Fibroblast of lung (primary cell): ENCODE measurements around the gene HYAL1. TPM values are rescaled to one million over a fixed set of nuclear protein-coding genes. Genes with fewer than 3 reads are reported as not detected.

Source experiments
- DNase-seq, 2 donors: peaks; one replicate each; pipeline versions ENCODE4 v3.0.0 to v3.0.0-alpha.2; 2010; ENCODE audit warnings: low read depth in 2 of 2
- H2AFZ ChIP-seq: 2 replicates; pipeline ENCODE4 v1.5.1; 2012; ENCODE audit warnings: low read length, control low read depth, inconsistent platforms
- H3K27ac ChIP-seq: 2 replicates; pipeline ENCODE4 v1.5.1; 2011; ENCODE audit warnings: low read length, control low read depth; ENCODE audit not compliant: insufficient read depth
- H3K27me3 ChIP-seq: 2 replicates; pipeline ENCODE4 v1.5.1; 2011; ENCODE audit warnings: mild to moderate bottlenecking, low read length; ENCODE audit not compliant: control insufficient read depth, insufficient read depth
- H3K36me3 ChIP-seq: 2 replicates; pipeline ENCODE4 v1.5.1; 2011; ENCODE audit warnings: low read length; ENCODE audit not compliant: control insufficient read depth, insufficient read depth
- H3K4me1 ChIP-seq: 2 replicates; pipeline ENCODE4 v1.5.1; 2011; ENCODE audit warnings: low read length; ENCODE audit not compliant: control insufficient read depth, insufficient read depth; ENCODE audit errors: extremely low read depth
- H3K4me2 ChIP-seq: 2 replicates; pipeline ENCODE4 v1.5.1; 2011; ENCODE audit warnings: low read length, control low read depth; ENCODE audit not compliant: insufficient read depth; ENCODE audit errors: extremely low read depth
- H3K4me3 ChIP-seq, 4 experiments: fragments of 200-600 bp in 1 of 4; sonication (generic) in 1 of 4; replicated peaks in 1 of 4; 2 replicates each; pipeline ENCODE4 v1.5.1; 2011 to 2016; ENCODE audit warnings: low read length in 4 of 4, low read depth in 3 of 4, mild to moderate bottlenecking in 3 of 4, control low read depth in 2 of 4, inconsistent platforms in 1 of 4, mixed read lengths in 1 of 4; ENCODE audit not compliant: insufficient read depth in 1 of 4; ENCODE audit errors: control extremely low read depth in 1 of 4
- H3K79me2 ChIP-seq: 2 replicates; pipeline ENCODE4 v1.5.1; 2012; ENCODE audit warnings: mild to moderate bottlenecking, low read length, inconsistent platforms; ENCODE audit not compliant: control insufficient read depth, insufficient read depth
- H3K9ac ChIP-seq: 2 replicates; pipeline ENCODE4 v1.5.1; 2011; ENCODE audit warnings: mild to moderate bottlenecking, low read length, control low read depth; ENCODE audit not compliant: insufficient read depth
- H3K9me3 ChIP-seq: 2 replicates; pipeline ENCODE4 v1.5.1; 2012; ENCODE audit warnings: low read depth, low read length; ENCODE audit not compliant: control insufficient read depth, insufficient read depth
- H4K20me1 ChIP-seq: 2 replicates; pipeline ENCODE4 v1.5.1; 2011; ENCODE audit warnings: low read length; ENCODE audit not compliant: control insufficient read depth, insufficient read depth; ENCODE audit errors: extremely low read depth
- CTCF ChIP-seq, 2 donors: IDR thresholded peaks in 1 of 2; conservative IDR thresholded peaks in 1 of 2; 1 replicate in 1 of 2; 2 replicates in 1 of 2; pipeline ENCODE4 v1.5.1; 2011 to 2012; ENCODE audit warnings: low read length in 2 of 2, control low read depth in 1 of 2, inconsistent platforms in 1 of 2, low read depth in 1 of 2, mild to moderate bottlenecking in 1 of 2
- EZH2 ChIP-seq: IDR thresholded peaks from 2 replicates; pipeline ENCODE4 v1.5.1; 2012; ENCODE audit warnings: low read length, control low read depth, mild to moderate bottlenecking; ENCODE audit errors: missing control alignments
- polyA plus RNA-seq, 2 donors: library from polyadenylated mRNA; depleted of rRNA in 1 of 2; stranded (reverse) in 1 of 2; unstranded in 1 of 2; fragments of >200 nt; gene quantifications; 2 replicates each; pipeline ENCODE4 v1.2.1, GENCODE V29; 2011 to 2012; ENCODE audit warnings: missing spikeins in 1 of 2
- total RNA-seq: library from RNA; depleted of rRNA; stranded (reverse); fragments of >200 nt; gene quantifications from 2 replicates; pipeline ENCODE4 v1.2.1, GENCODE V29; 2014

HYAL1 gene
- total and polyA plus RNA-seq, 2 donors (not counting 1 experiment from before 2014, with no cell fraction given): 1.3 to 2.5 TPM

GRCh38 chr3:50333744-50334328, 30.5 kb upstream of the HYAL1 start:
- TF ChIP-seq EZH2: no peak
- no peak for TF ChIP-seq CTCF (conservative IDR thresholded peaks at IDR 0.05 in 1 of 2, IDR thresholded peaks at IDR 0.05 in 1 of 2; ENCODE audit: low read depth in 1 of 2, low read length in 2 of 2)
- Histone ChIP-seq H3K27ac (peak overlapping the region; percentile 97), H3K36me3 (peaks cover 23% of the 10 kb centered on the region), H2AFZ (no peak overlapping the region), H3K27me3 (no peaks in the 10 kb centered on the region), H3K9ac (peak overlapping the region; percentile 51), H3K4me1 (peaks cover 18% of the 10 kb centered on the region), H3K79me2 (peaks cover 73% of the 10 kb centered on the region), H3K4me3 (peak overlapping the region in 1 of 4 experiments; percentile 1), H4K20me1 (no peaks in the 10 kb centered on the region), H3K4me2 (peak overlapping the region; percentile 64), H3K9me3 (no peaks in the 10 kb centered on the region)
- peak; percentile 44 to 68 for DNase-seq

DNA sequence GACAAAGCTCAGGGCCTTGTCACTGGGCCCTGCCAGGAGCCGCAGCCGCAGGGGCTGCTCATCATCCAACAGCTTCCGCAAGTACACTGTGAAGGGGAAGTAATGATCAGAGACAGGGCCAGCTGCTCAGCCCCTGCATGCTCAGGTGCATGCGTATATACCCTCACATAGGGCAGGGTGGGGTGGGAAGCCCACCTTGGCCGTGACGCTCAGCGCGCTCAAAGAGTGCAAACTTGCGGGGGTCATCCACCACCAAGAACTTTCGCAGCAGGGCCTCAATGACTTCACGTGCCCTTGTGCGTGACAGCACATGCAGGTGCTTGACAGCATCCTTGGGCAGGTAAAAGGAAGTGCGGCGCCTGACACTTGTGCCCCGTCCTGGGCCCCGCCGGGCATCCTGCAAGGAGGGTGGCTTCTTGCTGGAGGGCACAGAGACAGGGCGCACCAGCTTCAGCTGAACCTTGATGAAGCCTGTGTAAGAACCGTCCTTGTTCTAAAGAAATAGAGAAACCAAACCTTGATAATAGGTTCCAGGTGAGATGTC, 28.1 kb upstream of the HYAL1 start:
- Histone ChIP-seq H3K36me3 (peaks cover 23% of the 10 kb centered on the region), H4K20me1 (no peaks in the 10 kb centered on the region), H2AFZ (no peak overlapping the region), H3K4me1 (peaks cover 20% of the 10 kb centered on the region), H3K9ac (no peak overlapping the region), H3K27me3 (no peaks in the 10 kb centered on the region), H3K9me3 (no peaks in the 10 kb centered on the region), H3K4me2 (no peak overlapping the region), H3K4me3 (no peak overlapping the region), H3K27ac (no peak overlapping the region), H3K79me2 (peaks cover 69% of the 10 kb centered on the region)
- no peak for DNase-seq
- no peak for TF ChIP-seq CTCF (conservative IDR thresholded peaks at IDR 0.05 in 1 of 2, IDR thresholded peaks at IDR 0.05 in 1 of 2; ENCODE audit: low read depth in 1 of 2, low read length in 2 of 2)
- no peak for TF ChIP-seq EZH2

DNA sequence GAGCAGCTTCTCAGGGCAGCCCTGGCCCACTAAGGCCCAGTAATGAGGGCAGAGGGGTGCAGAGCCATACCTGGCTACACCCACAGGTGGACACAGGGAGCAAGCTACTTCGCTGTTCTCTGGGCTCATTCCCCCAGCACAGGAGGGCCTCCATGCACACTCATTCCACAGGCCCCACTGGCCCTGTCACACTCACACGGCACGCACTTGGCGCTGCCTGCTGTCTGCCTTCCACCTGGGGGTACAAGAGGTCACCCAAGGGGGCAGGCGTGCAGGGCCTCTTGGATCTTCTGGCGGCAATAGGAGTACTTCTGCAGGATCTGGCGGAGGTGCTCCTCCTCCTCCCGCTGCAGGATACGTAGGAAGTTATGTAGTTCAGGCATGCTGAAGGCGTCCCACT, 27.0 kb upstream of the HYAL1 start:
- no peak overlapping the region for H3K9ac ChIP-seq
- no peak overlapping the region for H3K4me3 ChIP-seq
- H2AFZ ChIP-seq: no peak overlapping the region
- H3K4me2 ChIP-seq: no peak overlapping the region
- no peaks in the 10 kb centered on the region for H3K9me3 ChIP-seq
- H3K27ac ChIP-seq: no peak overlapping the region
- H3K36me3 ChIP-seq: peaks cover 25% of the 10 kb centered on the region
- TF ChIP-seq EZH2 (no peak), CTCF (conservative IDR thresholded peaks at IDR 0.05 in 1 of 2, IDR thresholded peaks at IDR 0.05 in 1 of 2; ENCODE audit: low read depth in 1 of 2, low read length in 2 of 2) (no peak)
- peaks cover 57% of the 10 kb centered on the region for H3K79me2 ChIP-seq
- no peaks in the 10 kb centered on the region for H4K20me1 ChIP-seq
- DNase-seq: no peak
- peaks cover 19% of the 10 kb centered on the region for H3K4me1 ChIP-seq
- no peaks in the 10 kb centered on the region for H3K27me3 ChIP-seq
